H9 (cell line): ENCODE data around the gene ZNF793. TPM values are rescaled to one million over a fixed set of nuclear protein-coding genes. Genes with fewer than 3 reads are reported as not detected.

Source experiments
- DNase-seq: peaks from one replicate; pipeline ENCODE4 v3.0.0-alpha.2; 2017
- H2AFZ ChIP-seq: one replicate; pipeline ENCODE4 v1.6.1; 2013; ENCODE audit warnings: mild to moderate bottlenecking, low read length, control low read depth, moderate library complexity
- H2AK5ac ChIP-seq: 2 replicates; pipeline ENCODE4 v1.6.1; 2013; ENCODE audit warnings: low read length, control low read depth, mixed read lengths; ENCODE audit not compliant: insufficient read length
- H2BK120ac ChIP-seq: one replicate; pipeline ENCODE4 v1.6.1; 2013; ENCODE audit warnings: low read depth, mild to moderate bottlenecking, low read length, control low read depth, inconsistent platforms; ENCODE audit not compliant: poor library complexity, severe bottlenecking
- H2BK12ac ChIP-seq: 2 replicates; pipeline ENCODE4 v1.6.1; 2013; ENCODE audit warnings: low read length, control low read depth, mixed read lengths, low read depth; ENCODE audit not compliant: insufficient read length
- H2BK15ac ChIP-seq: 2 replicates; pipeline ENCODE4 v1.6.1; 2013; ENCODE audit warnings: low read depth, low read length, control low read depth
- H2BK20ac ChIP-seq: one replicate; pipeline ENCODE4 v1.6.1; 2013; ENCODE audit warnings: low read depth, mild to moderate bottlenecking, low read length, control low read depth, inconsistent platforms; ENCODE audit not compliant: poor library complexity, severe bottlenecking
- H2BK5ac ChIP-seq: 2 replicates; pipeline ENCODE4 v1.6.1; 2013; ENCODE audit warnings: low read length, control low read depth, mixed read lengths; ENCODE audit not compliant: insufficient read length
- H3K14ac ChIP-seq: 2 replicates; pipeline ENCODE4 v1.6.1; 2013; ENCODE audit warnings: low read length, control low read depth; ENCODE audit not compliant: insufficient read depth
- H3K18ac ChIP-seq: 2 replicates; pipeline ENCODE4 v1.6.1; 2013; ENCODE audit warnings: low read depth, mild to moderate bottlenecking, mixed read lengths, low read length, control low read depth; ENCODE audit not compliant: insufficient read length
- H3K23ac ChIP-seq: 2 replicates; pipeline ENCODE4 v1.6.1; 2013; ENCODE audit warnings: low read length, control low read depth, mixed read lengths, low read depth; ENCODE audit not compliant: insufficient read length
- H3K23me2 ChIP-seq: 2 replicates; pipeline ENCODE4 v1.6.1; 2013; ENCODE audit warnings: low read depth, mild to moderate bottlenecking, mixed read lengths, low read length, control low read depth; ENCODE audit not compliant: insufficient read length, poor library complexity, severe bottlenecking
- H3K27ac ChIP-seq: 2 replicates; pipeline ENCODE4 v1.5.1; 2013; ENCODE audit warnings: low read length, control low read depth, mixed read lengths, low read depth; ENCODE audit not compliant: insufficient read length
- H3K27me3 ChIP-seq: 2 replicates; pipeline ENCODE4 v1.6.1; 2013; ENCODE audit warnings: low read length, control low read depth, inconsistent platforms; ENCODE audit not compliant: insufficient read depth
- H3K4ac ChIP-seq: 2 replicates; pipeline ENCODE4 v1.6.1; 2013; ENCODE audit warnings: low read depth, mild to moderate bottlenecking, control low read depth, inconsistent platforms, low read length, moderate library complexity
- H3K4me1 ChIP-seq: 2 replicates; pipeline ENCODE4 v1.6.1; 2013; ENCODE audit warnings: low read length, control low read depth, inconsistent platforms; ENCODE audit not compliant: insufficient read depth
- H3K4me2 ChIP-seq: 2 replicates; pipeline ENCODE4 v1.6.1; 2013; ENCODE audit warnings: low read length, control low read depth, mixed read lengths; ENCODE audit not compliant: insufficient read length, insufficient read depth
- H3K56ac ChIP-seq: 2 replicates; pipeline ENCODE4 v1.6.1; 2013; ENCODE audit warnings: low read depth, mild to moderate bottlenecking, mixed read lengths, low read length, control low read depth; ENCODE audit not compliant: insufficient read length
- H3K79me1 ChIP-seq: 2 replicates; pipeline ENCODE4 v1.6.1; 2013; ENCODE audit warnings: low read depth, mild to moderate bottlenecking, moderate library complexity, low read length, control low read depth, inconsistent platforms; ENCODE audit not compliant: insufficient read depth, poor library complexity, severe bottlenecking
- H3K79me2 ChIP-seq: 2 replicates; pipeline ENCODE4 v1.6.1; 2013; ENCODE audit warnings: low read length, control low read depth, inconsistent platforms; ENCODE audit not compliant: insufficient read depth
- H3K9ac ChIP-seq: 2 replicates; pipeline ENCODE4 v1.6.1; 2013; ENCODE audit warnings: low read length, control low read depth, mixed read lengths; ENCODE audit not compliant: insufficient read length; ENCODE audit errors: extremely low read depth
- H3K9me3 ChIP-seq: one replicate; pipeline ENCODE4 v1.6.1; 2013; ENCODE audit warnings: low read depth, low read length, inconsistent platforms; ENCODE audit not compliant: control insufficient read depth
- H3T11ph ChIP-seq: one replicate; pipeline ENCODE4 v1.6.1; 2013; ENCODE audit warnings: mild to moderate bottlenecking, low read length, control low read depth, inconsistent platforms
- H4K20me1 ChIP-seq: one replicate; pipeline ENCODE4 v1.6.1; 2013; ENCODE audit not compliant: control insufficient read depth, insufficient read length, insufficient read depth
- H4K5ac ChIP-seq: 2 replicates; pipeline ENCODE4 v1.6.1; 2013; ENCODE audit warnings: low read depth, mild to moderate bottlenecking, mixed read lengths, low read length, control low read depth; ENCODE audit not compliant: insufficient read length
- H4K8ac ChIP-seq: replicated peaks from 2 replicates; pipeline ENCODE4 v1.6.1; 2013; ENCODE audit warnings: low read length, control low read depth, mixed read lengths, low read depth; ENCODE audit not compliant: insufficient read length
- H4K91ac ChIP-seq: 2 replicates; pipeline ENCODE4 v1.6.1; 2013; ENCODE audit warnings: low read depth, mild to moderate bottlenecking, moderate library complexity, mixed read lengths, low read length, control low read depth; ENCODE audit not compliant: insufficient read length
- H3K27ac Mint-ChIP-seq, 3 experiments: 2 replicates in 2 of 3; 3 replicates in 1 of 3; pipeline ENCODE4 v1.8.0; 2020 to 2021; ENCODE audit warnings: mixed read lengths in 3 of 3, mild to moderate bottlenecking in 1 of 3, moderate library complexity in 1 of 3
- H3K27me3 Mint-ChIP-seq: 2 replicates; pipeline ENCODE4 v1.8.0; 2021; ENCODE audit warnings: low read depth, mild to moderate bottlenecking, moderate library complexity, mixed read lengths
- H3K36me3 Mint-ChIP-seq, 3 experiments: 2 replicates in 2 of 3; 3 replicates in 1 of 3; pipeline ENCODE4 v1.8.0; 2020 to 2021; ENCODE audit warnings: low read depth in 3 of 3, mixed read lengths in 3 of 3; ENCODE audit not compliant: insufficient read depth in 1 of 3
- H3K4me1 Mint-ChIP-seq, 2 experiments: 2 replicates each; pipeline ENCODE4 v1.8.0; 2020; ENCODE audit warnings: mixed read lengths in 2 of 2
- H3K4me3 Mint-ChIP-seq, 2 experiments: 2 replicates in 1 of 2; 3 replicates in 1 of 2; pipeline ENCODE4 v1.8.0; 2020 to 2021; ENCODE audit warnings: mild to moderate bottlenecking in 2 of 2, mixed read lengths in 2 of 2, moderate library complexity in 1 of 2
- H3K9me3 Mint-ChIP-seq, 2 experiments: 2 replicates in 1 of 2; 3 replicates in 1 of 2; pipeline ENCODE4 v1.8.0; 2020; ENCODE audit warnings: mild to moderate bottlenecking in 2 of 2, mixed read lengths in 2 of 2, moderate library complexity in 1 of 2
- WGBS: extraction: QIAGEN DNeasy Blood & Tissue Kit; methylation state at CpG from one replicate; pipeline ENCODE4 v1.1.7; 2013; ENCODE audit warnings: missing lambda C conversion rate, low lambda C conversion rate, mixed read lengths; ENCODE audit not compliant: insufficient read length; ENCODE audit errors: extremely low coverage; 5-methylcytosine and 5-hydroxymethylcytosine counted together
- total RNA-seq: library from RNA; stranded (reverse); gene quantifications from 2 replicates; pipeline ENCODE4 v1.2.1, GENCODE V29; 2021
- TF ChIP-seq, protein P1 (sequence below): fragments of 200-600 bp; sonication (generic); conservative IDR thresholded peaks from 3 replicates; pipeline ENCODE4 v1.8.0; 2021; ENCODE audit warnings: antibody characterized with exemption, mild to moderate bottlenecking

The ZNF793 gene
- total RNA-seq, 1 experiment from 2014 or later: 17.1 TPM

DNA sequence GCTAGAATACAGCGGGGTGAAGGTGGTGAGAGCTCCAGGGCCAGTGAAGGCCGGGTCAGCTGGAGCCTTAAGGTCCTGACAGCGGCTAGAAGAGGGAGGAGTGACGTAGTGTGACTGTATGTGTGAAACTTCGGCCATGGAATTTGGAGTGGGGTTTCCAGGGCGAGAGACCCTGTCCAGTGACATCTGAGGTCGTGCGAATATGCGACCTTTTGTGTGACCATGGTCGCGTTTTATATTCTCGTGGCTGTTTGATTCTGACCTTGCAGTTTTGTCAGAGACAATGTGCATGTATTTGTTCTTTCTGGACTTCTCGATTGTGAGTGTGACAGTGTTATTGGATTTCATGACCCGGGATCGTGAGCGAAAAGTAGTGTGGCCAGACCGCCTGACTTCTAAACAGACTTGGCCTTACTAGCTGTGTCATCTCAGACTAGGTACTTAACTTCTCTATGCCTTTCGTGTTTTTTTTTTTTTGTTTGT lies 39.1 kb upstream of the ZNF793 start:
- no peak overlapping the region for H2AFZ ChIP-seq
- no peak overlapping the region for H3K18ac ChIP-seq
- no peak overlapping the region for H3K9ac ChIP-seq

More for the DNA sequence above, 39.1 kb upstream of the ZNF793 start:
- Histone ChIP-seq H3K4me1 (no peaks in the 10 kb centered on the region), H2BK20ac (no peak overlapping the region), H3K23ac (no peak overlapping the region), H3K79me1 (no peaks in the 10 kb centered on the region), H2BK15ac (no peak overlapping the region), H3K14ac (no peak overlapping the region), H3T11ph (no peak overlapping the region), H3K79me2 (no peaks in the 10 kb centered on the region), H3K56ac (no peak overlapping the region), H2BK120ac (no peak overlapping the region), H2BK5ac (no peak overlapping the region), H3K27ac (no peak overlapping the region), H4K20me1 (no peaks in the 10 kb centered on the region), H3K9me3 (no peaks in the 10 kb centered on the region), H4K5ac (no peak overlapping the region), H2BK12ac (no peak overlapping the region), H2AK5ac (no peak overlapping the region), H3K23me2 (peaks cover 16% of the 10 kb centered on the region), H4K91ac (no peak overlapping the region), H4K8ac (no peak overlapping the region), H3K4ac (no peak overlapping the region), H3K4me2 (peak overlapping the region; percentile 98), H3K27me3 (no peaks in the 10 kb centered on the region)
- peaks cover 10 to 16% (median 11%) of the 10 kb centered on the region in 3 experiments for H3K36me3 Mint-ChIP-seq
- no peak for DNase-seq
- TF ChIP-seq, protein P1, sequence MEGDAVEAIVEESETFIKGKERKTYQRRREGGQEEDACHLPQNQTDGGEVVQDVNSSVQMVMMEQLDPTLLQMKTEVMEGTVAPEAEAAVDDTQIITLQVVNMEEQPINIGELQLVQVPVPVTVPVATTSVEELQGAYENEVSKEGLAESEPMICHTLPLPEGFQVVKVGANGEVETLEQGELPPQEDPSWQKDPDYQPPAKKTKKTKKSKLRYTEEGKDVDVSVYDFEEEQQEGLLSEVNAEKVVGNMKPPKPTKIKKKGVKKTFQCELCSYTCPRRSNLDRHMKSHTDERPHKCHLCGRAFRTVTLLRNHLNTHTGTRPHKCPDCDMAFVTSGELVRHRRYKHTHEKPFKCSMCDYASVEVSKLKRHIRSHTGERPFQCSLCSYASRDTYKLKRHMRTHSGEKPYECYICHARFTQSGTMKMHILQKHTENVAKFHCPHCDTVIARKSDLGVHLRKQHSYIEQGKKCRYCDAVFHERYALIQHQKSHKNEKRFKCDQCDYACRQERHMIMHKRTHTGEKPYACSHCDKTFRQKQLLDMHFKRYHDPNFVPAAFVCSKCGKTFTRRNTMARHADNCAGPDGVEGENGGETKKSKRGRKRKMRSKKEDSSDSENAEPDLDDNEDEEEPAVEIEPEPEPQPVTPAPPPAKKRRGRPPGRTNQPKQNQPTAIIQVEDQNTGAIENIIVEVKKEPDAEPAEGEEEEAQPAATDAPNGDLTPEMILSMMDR: no peak
- no CpG with 5 or more reads among the region's 18 CpGs for WGBS
- H3K27me3 Mint-ChIP-seq: no peaks in the 10 kb centered on the region
- H3K27ac Mint-ChIP-seq: peak overlapping the region; percentile 24 to 92 (median 76); a peak in 3 of 7 replicates
- H3K9me3 Mint-ChIP-seq: peaks cover 0 to 15% of the 10 kb centered on the region in 2 experiments
- H3K4me1 Mint-ChIP-seq: peaks cover 13 to 24% of the 10 kb centered on the region in 2 experiments
- peak overlapping the region; percentile 97 for H3K4me3 Mint-ChIP-seq
